Heart right ventricle (tissue), 16 donors: ENCODE data around the gene POLDIP3. TPM values are rescaled to one million over a fixed set of nuclear protein-coding genes. Genes with fewer than 3 reads are reported as not detected.
"Not testable (repeated sequence)": the region's sequence is repeated elsewhere in the genome, so short reads cannot be mapped to it uniquely, and the experiment has no call there.

Source experiments
- ATAC-seq, 8 donors: fragments of 200-7000 bp; cut with Tn5 transposase; one replicate each; pipeline ENCODE4 v1.9.1; 2020; ENCODE audit warnings: mild to moderate bottlenecking in 8 of 8, moderate library complexity in 8 of 8, moderate number of reproducible peaks in 1 of 8
- DNase-seq, 2 donors: peaks; one replicate each; pipeline ENCODE4 v3.0.0-alpha.2; 2020
- H3K27ac ChIP-seq, 10 donors: fragments of 200-600 bp; sonication (generic) in 2 of 10; one replicate each; pipeline versions ENCODE4 v1.5.0 to v1.8.0; 2020 to 2022; ENCODE audit warnings: mild to moderate bottlenecking in 3 of 10
- H3K27me3 ChIP-seq, 7 donors: fragments of 200-600 bp; one replicate each; pipeline ENCODE4 v1.8.0; 2021 to 2022; ENCODE audit warnings: mild to moderate bottlenecking in 2 of 7
- H3K36me3 ChIP-seq, 9 donors: fragments of 200-600 bp; sonication (generic) in 1 of 9; one replicate each; pipeline versions ENCODE4 v1.5.0 to v1.8.0; 2020 to 2022; ENCODE audit warnings: mild to moderate bottlenecking in 2 of 9
- H3K4me1 ChIP-seq, 9 donors: fragments of 200-600 bp; sonication (generic) in 1 of 9; one replicate each; pipeline versions ENCODE4 v1.5.0 to v1.8.0; 2020 to 2022; ENCODE audit warnings: mild to moderate bottlenecking in 4 of 9
- H3K4me3 ChIP-seq, 10 donors: fragments of 200-600 bp; sonication (generic) in 2 of 10; one replicate each; pipeline versions ENCODE4 v1.5.0 to v1.8.0; 2020 to 2022; ENCODE audit warnings: mild to moderate bottlenecking in 7 of 10, moderate library complexity in 2 of 10
- H3K9me3 ChIP-seq, 11 donors: fragments of 200-600 bp in 10 of 11; sonication (generic) in 2 of 11; one replicate each; pipeline versions ENCODE4 v1.5.0 to v1.8.0; 2013 to 2022; ENCODE audit warnings: mild to moderate bottlenecking in 2 of 11, control low read depth in 1 of 11, moderate library complexity in 1 of 11
- WGBS, 2 donors: extraction: QIAGEN DNeasy Blood & Tissue Kit; methylation state at CpG; one replicate each; pipeline ENCODE4 v1.1.7; 2013; ENCODE audit warnings: inconsistent platforms in 1 of 2; 5-methylcytosine and 5-hydroxymethylcytosine counted together
- intact Hi-C, 10 donors: fragments of 100-400 bp; cut with DNase I; formaldehyde crosslinking; loops; one replicate each; pipeline versions ENCODE4 v1.11.1 to v1.14.2; 2022
- polyA plus RNA-seq, 2 donors: library from polyadenylated mRNA; stranded (reverse); fragments of 200-250 nt; gene quantifications; one replicate each; pipeline ENCODE4 v1.2.3, GENCODE V29; 2013
- total RNA-seq, 10 donors: library from RNA; stranded (reverse); fragmentation: NEBNext Ultra II Directional in 3 of 10; extraction: Animal tissue kit (Norgen Biotek cat#: 25700) in 3 of 10; gene quantifications; one replicate each; pipeline versions ENCODE4 v1.2.1 to v1.2.4, GENCODE V29; 2021 to 2023
- TF ChIP-seq, protein P1 (sequence below), 9 donors: fragments of 200-600 bp; sonication (generic) in 2 of 9; IDR thresholded peaks; one replicate each; pipeline versions ENCODE4 v1.5.0 to v1.8.0; 2021 to 2022; ENCODE audit warnings: antibody characterized with exemption in 9 of 9, mild to moderate bottlenecking in 5 of 9, moderate library complexity in 1 of 9
- donor health status: Arrhythmogenic right ventricular cardiomyopathy.
- donor health status: ischemic (EF 13 %, LVEDD 7.1; RV severe dilation, severe dysfunction).
- donor health status: healthy with polysubstance abuse.
- donor health status: DM: no; HTN: yes; CAD: no.
- donor health status: DM: no; HTN: no; CAD: no.
- donor health status: ischemic (EF 25% LVEDD 6.9; RV normal size, moderate dysfunction).
- donor health status: ischemic (EF 25% LVEDD 5.7; RV mildly dilated, moderate dysfunction).
- donor health status: healthy.
- donor health status: DM: yes; HTN: yes; CAD: no.
- donor health status: Ischemic cardiomyopathy.
- donor health status: ischemic (EF 35%, LVEDD 5.7; RV mildly dilated, moderate dysfunction).
- donor health status: nonischemic (EF 11% LVEDD 7.7; RV severe dilation, severe dysfunction).
- donor health status: DM: yes; HTN: yes; CAD: no.
- donor health status: PGD.
- donor health status: ischemic (EF 29% LVEDD 5.4; RV normal size, mild dysfunction).
- donor health status: nonischemic (EF 23%, LVEDD 6.1; RV moderate dilation, normal function).

Gene POLDIP3
- total and polyA plus RNA-seq, 12 donors = 11.9 to 42.6 (median 32.5) TPM

DNA sequence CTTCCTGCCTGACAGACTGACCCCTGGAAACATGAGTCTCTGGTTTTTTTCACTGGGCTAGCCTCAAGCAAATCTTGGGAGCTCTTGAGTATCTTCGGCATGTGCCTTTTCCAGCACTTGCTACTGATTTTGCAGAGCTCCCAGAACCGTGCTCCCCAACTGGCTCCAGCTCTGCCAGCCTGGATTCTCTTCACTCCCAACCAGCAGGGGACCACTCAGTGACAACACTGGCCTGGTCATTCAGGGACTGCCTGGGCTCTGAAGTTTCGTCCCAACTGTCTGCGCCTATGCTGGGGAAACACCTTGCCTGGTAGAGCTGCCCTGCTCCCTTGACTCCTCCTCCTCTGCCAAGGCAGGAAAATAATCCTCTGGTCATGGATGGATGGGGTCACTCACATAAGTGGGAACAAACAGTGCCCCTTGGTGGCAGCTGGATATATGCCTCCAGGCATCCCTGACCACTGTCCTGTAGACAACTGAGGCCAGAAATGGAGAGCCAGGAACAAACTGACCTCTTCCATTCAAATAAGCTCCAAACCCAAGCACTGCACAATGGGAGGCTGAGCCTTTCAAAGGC, 30.2 kb downstream of the POLDIP3 start:
- intact Hi-C loops = no loop called here
- 91 to 96% methylated on average over 4 of the region's 4 CpGs for WGBS, 2 donors
- no peak for ATAC-seq
- H3K9me3 ChIP-seq = no peaks in the 10 kb centered on the region
- no peak overlapping the region for H3K4me3 ChIP-seq
- no peak for DNase-seq
- TF ChIP-seq, protein P1, sequence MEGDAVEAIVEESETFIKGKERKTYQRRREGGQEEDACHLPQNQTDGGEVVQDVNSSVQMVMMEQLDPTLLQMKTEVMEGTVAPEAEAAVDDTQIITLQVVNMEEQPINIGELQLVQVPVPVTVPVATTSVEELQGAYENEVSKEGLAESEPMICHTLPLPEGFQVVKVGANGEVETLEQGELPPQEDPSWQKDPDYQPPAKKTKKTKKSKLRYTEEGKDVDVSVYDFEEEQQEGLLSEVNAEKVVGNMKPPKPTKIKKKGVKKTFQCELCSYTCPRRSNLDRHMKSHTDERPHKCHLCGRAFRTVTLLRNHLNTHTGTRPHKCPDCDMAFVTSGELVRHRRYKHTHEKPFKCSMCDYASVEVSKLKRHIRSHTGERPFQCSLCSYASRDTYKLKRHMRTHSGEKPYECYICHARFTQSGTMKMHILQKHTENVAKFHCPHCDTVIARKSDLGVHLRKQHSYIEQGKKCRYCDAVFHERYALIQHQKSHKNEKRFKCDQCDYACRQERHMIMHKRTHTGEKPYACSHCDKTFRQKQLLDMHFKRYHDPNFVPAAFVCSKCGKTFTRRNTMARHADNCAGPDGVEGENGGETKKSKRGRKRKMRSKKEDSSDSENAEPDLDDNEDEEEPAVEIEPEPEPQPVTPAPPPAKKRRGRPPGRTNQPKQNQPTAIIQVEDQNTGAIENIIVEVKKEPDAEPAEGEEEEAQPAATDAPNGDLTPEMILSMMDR (IDR thresholded peaks at IDR 0.05) = no peak
- H3K27me3 ChIP-seq = no peaks in the 10 kb centered on the region
- H3K36me3 ChIP-seq = peaks cover 0 to 77% (median 55%) of the 10 kb centered on the region in 9 donors
- H3K4me1 ChIP-seq = peaks cover 3 to 37% (median 15%) of the 10 kb centered on the region in 9 donors
- H3K27ac ChIP-seq = peak overlapping the region in 4 of 10 donors; percentile 5 to 53 (median 28)

DNA sequence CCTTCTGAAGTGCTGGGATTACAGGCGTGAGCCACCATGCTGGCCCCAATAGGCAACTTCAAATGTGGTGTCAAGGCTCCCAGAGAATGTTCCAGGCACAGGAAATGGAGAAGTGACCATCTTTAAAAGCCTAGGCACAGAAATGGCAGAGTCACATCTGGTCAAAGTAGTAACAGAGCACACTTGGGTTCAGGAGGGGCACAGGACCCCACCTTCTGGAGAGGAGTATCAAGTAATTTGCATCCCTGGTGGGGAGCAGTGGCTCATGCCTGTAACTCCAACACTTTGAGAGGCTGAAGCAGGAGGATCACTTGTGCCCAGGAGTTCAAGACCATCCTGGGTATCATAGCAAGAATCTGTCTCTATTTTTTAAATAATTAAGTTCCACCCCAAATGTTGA, 31.7 kb downstream of the POLDIP3 start:
- 86 to 89% methylated on average over 1 of the region's 1 CpG for WGBS, 2 donors
- ATAC-seq = no peak
- Histone ChIP-seq H3K4me1 (peaks cover 3 to 31% (median 15%) of the 10 kb centered on the region in 9 donors), H3K36me3 (peaks cover 0 to 75% (median 53%) of the 10 kb centered on the region in 9 donors), H3K4me3 (no peak overlapping the region), H3K27ac (no peak overlapping the region), H3K27me3 (no peaks in the 10 kb centered on the region), H3K9me3 (no peaks in the 10 kb centered on the region)
- intact Hi-C loops = no loop called here
- no peak for DNase-seq
- TF ChIP-seq, protein P1 (IDR thresholded peaks at IDR 0.05) = no peak

DNA sequence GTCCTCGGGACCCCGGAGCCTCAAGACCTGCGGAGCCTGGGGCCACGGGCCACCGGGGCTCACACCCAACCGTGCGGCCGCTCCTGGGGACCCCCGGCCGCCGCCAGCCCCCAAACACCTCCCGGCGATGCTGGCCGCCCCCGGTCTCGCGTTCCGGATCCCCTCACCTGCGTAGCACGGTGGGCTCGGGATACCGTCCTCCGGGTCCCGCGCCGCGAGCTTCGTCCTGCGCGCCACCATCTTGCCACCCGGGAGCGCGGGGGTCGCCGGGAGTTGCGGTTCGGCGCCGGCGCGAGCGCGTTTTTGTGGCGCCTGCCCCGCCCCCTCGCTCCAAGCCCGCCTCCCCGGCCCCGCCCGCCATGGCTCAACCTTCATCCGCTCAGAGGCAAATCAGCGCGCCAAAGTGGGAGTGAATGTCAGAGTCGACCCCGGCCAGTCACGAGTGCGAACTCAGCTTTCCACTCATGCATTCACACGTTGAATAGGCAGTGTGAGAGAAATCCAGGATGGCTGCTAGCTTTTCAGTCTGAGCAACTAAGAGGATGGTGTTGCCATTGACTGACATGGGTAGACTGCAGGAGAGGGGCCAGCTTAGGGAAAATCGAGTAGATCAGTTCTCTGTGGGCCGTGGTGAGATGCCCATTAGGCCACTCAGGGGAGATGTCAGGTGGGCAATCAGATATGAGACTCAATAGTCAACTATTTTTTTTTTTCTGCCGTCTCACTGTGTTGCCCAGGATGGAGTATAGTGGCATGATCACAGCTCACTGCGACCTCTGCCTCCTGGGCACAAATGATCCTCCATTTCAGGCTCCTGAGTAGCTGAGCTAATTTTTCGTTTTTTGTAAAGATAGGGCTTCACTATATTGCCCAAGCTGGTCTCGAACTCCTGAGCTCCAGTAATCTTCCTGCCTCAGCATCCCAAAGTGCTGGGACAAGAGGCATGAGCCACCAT, 32.6 kb downstream of the POLDIP3 start:
- Histone ChIP-seq H3K9me3 (no peaks in the 10 kb centered on the region), H3K4me1 (peaks cover 3 to 27% (median 15%) of the 10 kb centered on the region in 9 donors), H3K27ac (peak overlapping the region in 8 of 10 donors; percentile 25 to 81 (median 70)), H3K27me3 (no peaks in the 10 kb centered on the region), H3K4me3 (peak overlapping the region; percentile 66 to 99 (median 86)), H3K36me3 (peaks cover 0 to 75% (median 46%) of the 10 kb centered on the region in 9 donors)
- intact Hi-C loops = no loop called here
- ATAC-seq (peak; percentile 87 to 95 (median 92)), DNase-seq (peak; percentile 82 to 84)
- 5 to 6% methylated on average over 52 to 64 of the region's 64 CpGs for WGBS, 2 donors
- TF ChIP-seq, protein P1 (IDR thresholded peaks at IDR 0.05) = no peak

DNA sequence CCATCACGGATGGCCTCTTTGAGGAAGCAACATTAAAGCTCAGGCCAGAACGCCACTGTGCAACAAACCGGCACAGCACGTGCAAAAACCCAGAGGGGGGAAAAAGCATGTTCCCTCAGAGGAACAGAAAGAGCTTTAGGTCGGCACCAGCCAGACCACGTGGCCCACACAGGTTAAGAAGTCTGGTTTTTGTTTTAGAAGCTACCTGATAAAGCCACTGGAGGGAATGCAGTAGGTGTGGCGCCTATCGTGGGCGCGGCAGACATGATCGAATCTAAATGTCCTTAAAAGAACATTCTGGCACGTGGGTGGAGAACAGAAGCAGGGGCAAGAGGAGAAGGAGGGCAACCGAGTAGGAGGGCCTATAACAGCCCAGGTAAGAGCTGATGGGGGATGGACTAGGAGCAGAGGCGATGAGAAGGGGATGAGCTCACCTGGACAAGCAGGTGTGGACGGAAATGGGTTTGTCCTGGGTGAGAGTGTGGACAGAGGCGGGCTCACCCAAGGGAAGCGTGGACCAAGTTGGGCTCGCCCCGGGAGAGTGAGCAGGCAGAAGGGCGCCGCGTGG, 33.4 kb downstream of the POLDIP3 start:
- Histone ChIP-seq H3K27ac (peak overlapping the region in 8 of 10 donors; percentile 25 to 81 (median 70)), H3K36me3 (peaks cover 0 to 72% (median 39%) of the 10 kb centered on the region in 9 donors), H3K4me3 (peak overlapping the region; percentile 66 to 99 (median 86)), H3K4me1 (peaks cover 3 to 27% (median 15%) of the 10 kb centered on the region in 9 donors)
- intact Hi-C loops, H3K9me3 ChIP-seq, DNase-seq, H3K27me3 ChIP-seq: not testable (repeated sequence)
- peak in 4 of 8 donors; percentile 3 to 38 (median 24) for ATAC-seq
- WGBS, 2 donors = 1 to 2% methylated on average over 8 to 13 of the region's 22 CpGs

DNA sequence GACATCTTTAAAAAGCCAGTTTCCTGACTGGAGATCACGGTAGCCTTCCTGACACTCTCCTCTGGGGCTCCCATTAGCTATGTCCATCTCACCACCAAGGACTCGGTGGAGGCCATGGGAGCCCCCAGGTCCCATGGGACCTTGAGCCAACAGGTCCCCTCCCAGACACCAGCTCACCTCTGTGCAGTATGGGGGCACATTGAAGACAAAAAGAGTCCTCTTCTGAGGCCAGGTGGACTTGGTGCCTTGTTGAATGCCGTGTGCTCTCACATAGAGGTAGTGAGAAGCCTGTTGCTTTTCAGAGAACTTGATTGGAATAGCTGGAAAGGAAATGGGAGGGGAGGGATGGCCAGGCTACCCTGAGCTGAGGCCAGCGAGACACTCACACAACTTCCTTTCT, 34.6 kb downstream of the POLDIP3 start:
- H3K27me3 ChIP-seq, H3K4me3 ChIP-seq, ATAC-seq, DNase-seq, H3K9me3 ChIP-seq, intact Hi-C loops, H3K27ac ChIP-seq: not testable (repeated sequence)
- H3K36me3 ChIP-seq = peaks cover 0 to 69% (median 26%) of the 10 kb centered on the region in 9 donors
- WGBS, 2 donors = 71 to 75% methylated on average over 3 of the region's 4 CpGs
- H3K4me1 ChIP-seq = peaks cover 3 to 24% (median 12%) of the 10 kb centered on the region in 9 donors
